ENCODE results near the gene PTPRN2. TPM values are rescaled to one million over a fixed set of nuclear protein-coding genes. Genes with fewer than 3 reads are reported as not detected.

Gene PTPRN2
- total and polyA plus RNA-seq, 2 of the 8 experiments (the other 6 are each of a cell fraction or from before 2014, with no cell fraction given) = 2.6 to 4.5 TPM

DNA sequence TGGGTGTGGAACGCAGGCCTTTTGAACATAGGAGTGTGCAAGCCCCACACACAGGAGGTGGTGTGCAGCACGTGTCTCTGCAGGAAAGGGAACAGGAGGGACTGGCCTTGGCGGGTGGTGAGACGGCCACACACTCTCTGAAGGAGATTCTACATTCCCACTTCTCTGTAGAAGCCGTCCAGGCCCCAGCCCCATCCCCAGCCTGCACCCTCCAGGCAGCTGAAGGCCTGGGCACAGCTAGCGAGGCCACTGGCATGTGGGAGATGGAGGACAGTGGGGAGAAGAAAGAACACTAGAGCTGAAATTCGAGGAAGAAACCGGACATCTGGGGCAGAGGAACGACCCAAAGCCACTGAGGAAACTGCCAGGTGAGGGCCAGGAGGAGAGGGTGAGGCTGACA is 743.5 kb downstream of the PTPRN2 start:
- no peak overlapping the region for H3K14ac ChIP-seq (ENCODE audit: insufficient read length)
- peaks cover 0 to 23% (median 15%) of the 10 kb centered on the region in 4 experiments; a peak in 6 of 7 replicates for H3K4me1 ChIP-seq (replicated peaks in 1 of 4; ENCODE audit: control insufficient read depth in 3 of 4, insufficient read depth in 4 of 4, low read length in 3 of 4)
- CTCF ChIA-PET (ENCODE audit: partially characterized antibody) = no interaction called here
- H2AK5ac ChIP-seq (ENCODE audit: low read depth, low read length) = peak overlapping the region; percentile 24; the same call in 1 of the 2 replicates
- H3K56ac ChIP-seq (replicated peaks; ENCODE audit: insufficient read length, low read depth, low read length) = no peak overlapping the region
- H3K18ac ChIP-seq (ENCODE audit: extremely low read depth, low read length) = no peak overlapping the region
- POLR2A ChIA-PET (ENCODE audit: partially characterized antibody) = no interaction called here
- no peak overlapping the region for H2BK120ac ChIP-seq (replicated peaks; ENCODE audit: low read depth, low read length)
- no peak for DNase-seq (ENCODE audit: low read depth in 1 of 2, low spot score in 2 of 2)
- H2BK15ac ChIP-seq (ENCODE audit: low read length) = peak overlapping the region; percentile 95; the same call in 1 of the 2 replicates
- H3K9me3 ChIP-seq (ENCODE audit: insufficient read depth in 2 of 2, low read depth in 1 of 2, low read length in 1 of 2) = peaks cover 4 to 5% of the 10 kb centered on the region in 2 experiments; a peak in 2 of 4 replicates
- H3K27ac ChIP-seq (ENCODE audit: low read depth, low read length) = no peak overlapping the region
- peak overlapping the region; percentile 78 for H4K91ac ChIP-seq (replicated peaks; ENCODE audit: insufficient read length, low read length)
- no peak overlapping the region for H3K9ac ChIP-seq (replicated peaks in 1 of 4; ENCODE audit: extremely low read depth in 1 of 4, low read depth in 3 of 4, low read length in 3 of 4)
- peak overlapping the region; percentile 82 for H4K8ac ChIP-seq (ENCODE audit: extremely low read depth, insufficient read depth, low read length)
- H3K23ac ChIP-seq (ENCODE audit: insufficient read length) = no peak overlapping the region
- H3K27me3 ChIP-seq (replicated peaks in 1 of 4; ENCODE audit: control insufficient read depth in 3 of 4, extremely low read depth in 1 of 4, insufficient read depth in 3 of 4, low read length in 3 of 4) = peaks cover 0 to 3% (median 0%) of the 10 kb centered on the region in 4 experiments; a peak in 1 of 7 replicates
- WGBS, 2 experiments (ENCODE audit: extremely low coverage in 1 of 2, insufficient coverage in 1 of 2, insufficient read length in 1 of 2, insufficient replicate concordance in 2 of 2, low coverage in 1 of 2, low lambda C conversion rate in 2 of 2, missing lambda C conversion rate in 1 of 2) = 86% methylated on average over 7 of the region's 9 CpGs; no CpG with 5 or more reads in 1 of the 2 experiments
- H4K5ac ChIP-seq (ENCODE audit: insufficient read length, low read depth, low read length) = no peak overlapping the region
- FAIRE-seq = no peak
- H3K4ac ChIP-seq (replicated peaks; ENCODE audit: insufficient read length, low read depth, low read length) = no peak overlapping the region
- H3K36me3 ChIP-seq (ENCODE audit: control insufficient read depth in 2 of 4, insufficient read depth in 4 of 4, low read length in 3 of 4) = no peaks in the 10 kb centered on the region; a peak in 1 of 8 replicates
- no peak overlapping the region for H3K4me2 ChIP-seq (ENCODE audit: insufficient read depth in 1 of 2, low read depth in 2 of 2, low read length in 2 of 2)
- no peak overlapping the region for H2AFZ ChIP-seq (ENCODE audit: low read length)
- no peak overlapping the region for H3K4me3 ChIP-seq (ENCODE audit: extremely low read depth in 1 of 4, insufficient read depth in 2 of 4, low read depth in 3 of 4, low read length in 4 of 4)
- 0 out of 2 replicates have a peak overlapping the region, but pooled peaks have one; percentile 43 for H2BK20ac ChIP-seq (ENCODE audit: low read length)
- peaks cover 9% of the 10 kb centered on the region for H3K23me2 ChIP-seq (ENCODE audit: low read depth, low read length)
- peaks cover 0 to 2% of the 10 kb centered on the region in 2 experiments for H4K20me1 ChIP-seq (replicated peaks in 1 of 2; ENCODE audit: control insufficient read depth in 1 of 2, insufficient read depth in 2 of 2, low read length in 2 of 2)
- no peak overlapping the region for H2BK5ac ChIP-seq (ENCODE audit: low read depth, low read length)
- no peaks in the 10 kb centered on the region for H3K79me1 ChIP-seq (ENCODE audit: low read depth, low read length)
- peak overlapping the region; percentile 63; the same call in 1 of the 2 replicates for H2BK12ac ChIP-seq (ENCODE audit: low read depth, low read length)
- H3K79me2 ChIP-seq (ENCODE audit: control insufficient read depth in 1 of 2, insufficient read depth in 2 of 2, low read length in 2 of 2) = no peaks in the 10 kb centered on the region
- TF ChIP-seq HDAC2 (IDR thresholded peaks at IDR 0.05; ENCODE audit: borderline replicate concordance in 1 of 2, low read depth in 2 of 2, low read length in 2 of 2) = no peak
- TF ChIP-seq KDM5A (IDR thresholded peaks at IDR 0.05; ENCODE audit: low read length) = no peak
- TF ChIP-seq GABPA (IDR thresholded peaks at IDR 0.05; ENCODE audit: borderline replicate concordance, insufficient read depth, low read length) = no peak
- TF ChIP-seq RXRA (IDR thresholded peaks at IDR 0.05; ENCODE audit: insufficient read depth, low read depth, low read length) = no peak
- TF ChIP-seq NANOG (IDR thresholded peaks at IDR 0.05; ENCODE audit: insufficient read depth, low read depth, low read length, poor library complexity, severe bottlenecking) = no peak
- no peak for TF ChIP-seq MAX (IDR thresholded peaks at IDR 0.05)
- no peak for TF ChIP-seq E2F6 (IDR thresholded peaks at IDR 0.05)
- no peak for TF ChIP-seq ASH2L (IDR thresholded peaks at IDR 0.05; ENCODE audit: low read length)
- no peak for TF ChIP-seq BCL11A (IDR thresholded peaks at IDR 0.05; ENCODE audit: low read depth in 2 of 2, low read length in 2 of 2)
- TF ChIP-seq CREB1 (IDR thresholded peaks at IDR 0.05) = no peak
- no peak for TF ChIP-seq POU5F1 (IDR thresholded peaks at IDR 0.05; ENCODE audit: low read depth, low read length)
- no peak for TF ChIP-seq SP4 (IDR thresholded peaks at IDR 0.05; ENCODE audit: low read length)
- TF ChIP-seq SUZ12 (IDR thresholded peaks at IDR 0.05; ENCODE audit: low read length) = no peak

Data from H1 (cell line).